DND-41 (cell line): ENCODE results near the gene CEACAM3.

Experiments used
- CTCF ChIP-seq: IDR thresholded peaks from 2 replicates; pipeline ENCODE4 v1.5.1; 2012; ENCODE audit warnings: borderline replicate concordance, low read length, moderate library complexity, mild to moderate bottlenecking; ENCODE audit not compliant: poor library complexity, severe bottlenecking; ENCODE audit errors: extremely low read depth
- EZH2 ChIP-seq: IDR thresholded peaks from 3 replicates; pipeline ENCODE4 v1.6.1; 2012; ENCODE audit warnings: borderline replicate concordance, low read depth, mild to moderate bottlenecking, moderate library complexity, low read length, inconsistent platforms; ENCODE audit not compliant: severe bottlenecking

DNA sequence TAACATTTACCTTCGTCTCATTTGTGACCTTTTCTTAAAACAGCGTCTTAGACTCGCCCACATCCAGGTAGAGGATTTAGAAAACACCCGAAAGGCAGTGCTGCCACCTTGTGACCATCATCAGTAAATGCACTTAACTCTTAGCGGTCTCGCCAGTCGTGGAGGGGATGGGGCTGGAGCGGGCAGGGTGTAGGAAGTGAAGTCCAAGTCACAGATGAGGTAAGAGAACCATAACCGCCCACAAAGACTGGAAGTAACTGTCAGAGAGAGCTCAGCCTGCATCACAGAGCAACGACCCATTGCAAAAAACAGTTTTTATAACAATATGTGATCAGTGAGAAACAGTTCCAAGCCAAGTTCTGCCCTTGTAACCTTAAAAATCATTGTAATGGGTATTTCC lies 10.7 kb upstream of the CEACAM3 start:
- TF ChIP-seq CTCF (peak; percentile 93), EZH2 (no peak)
